Activated CD8-positive, alpha-beta memory T cell treated with anti-CD3 and anti-CD28 coated beads for 36 hours (primary cell): ENCODE data around the gene PRRX2. TPM values are rescaled to one million over a fixed set of nuclear protein-coding genes. Genes with fewer than 3 reads are reported as not detected.

Experiments used
- CTCF ChIA-PET: fragments of 350-600 bp; sonication (Branson Sonifier 250); formaldehyde crosslinking; loops from one replicate; lab custom pipeline; 2021; ENCODE audit warnings: antibody characterized with exemption; lab: Charles Lee
- POLR2A ChIA-PET: fragments of 350-600 bp; sonication (Branson Sonifier 250); formaldehyde crosslinking; loops from one replicate; lab custom pipeline; 2021; ENCODE audit warnings: antibody characterized with exemption; lab: Charles Lee
- total RNA-seq, 2 experiments: library from RNA; stranded (reverse); gene quantifications; one replicate each; pipeline ENCODE4 v1.2.3, GENCODE V29; 2021

PRRX2 gene
- total RNA-seq, 2 experiments from 2014 or later = 0.63 to 0.99 TPM

DNA sequence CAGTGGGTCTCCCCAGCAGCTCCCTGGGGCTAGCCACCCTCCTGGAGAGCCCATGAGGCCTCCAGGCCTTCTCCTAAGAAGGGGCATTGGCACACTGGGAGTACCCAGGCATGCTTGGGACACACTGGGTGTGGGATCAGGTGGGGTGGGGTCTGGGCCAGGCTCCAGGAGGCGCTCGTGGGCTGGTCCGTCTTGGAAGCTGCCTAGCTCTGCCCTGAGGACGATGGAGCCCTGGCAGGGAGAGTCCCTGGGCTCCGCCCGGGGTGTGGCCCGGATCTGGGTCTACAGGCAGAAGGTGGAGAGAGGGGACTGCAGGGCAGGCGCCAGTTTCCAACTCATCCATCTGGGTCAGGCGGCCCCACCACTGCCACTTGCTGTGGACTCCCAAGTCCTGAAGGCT is 2.4 kb downstream of the PRRX2 start:
- ChIA-PET POLR2A (no interaction called here), CTCF (no interaction called here)

DNA sequence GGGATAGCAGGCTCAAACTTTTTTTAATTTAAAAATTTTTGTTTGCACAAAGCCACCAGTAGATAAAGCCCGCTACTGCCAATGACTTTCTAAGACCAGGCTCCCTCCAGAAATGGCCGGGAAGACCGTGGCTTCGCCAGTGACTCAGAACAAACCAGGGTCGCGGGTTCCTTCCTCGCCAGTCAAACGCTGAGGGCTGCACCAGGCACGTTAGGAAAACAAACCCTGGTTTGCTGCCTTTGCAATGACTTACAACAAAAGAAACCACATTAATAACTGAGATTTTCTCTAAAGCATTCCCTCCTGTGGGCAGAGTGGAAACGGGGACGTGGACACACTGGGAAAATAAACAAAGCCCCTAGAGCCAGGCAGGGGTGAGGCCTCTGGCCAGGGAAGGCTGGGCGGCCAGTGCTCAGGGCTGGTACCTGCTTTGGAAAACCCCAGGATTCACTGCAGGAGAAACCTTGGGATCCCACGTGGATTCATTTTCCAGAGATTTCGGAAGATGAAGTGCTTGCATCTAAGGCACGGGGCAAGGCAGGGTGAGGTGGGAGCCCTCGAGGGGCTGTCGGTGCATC is 3.8 kb downstream of the PRRX2 start:
- CTCF ChIA-PET = interaction anchor here (0.6 kb wide), 1 partner anchor 1667 kb away, joined by 3 read pairs; no protein-coding TSS in a partner anchor
- POLR2A ChIA-PET = no interaction called here

DNA sequence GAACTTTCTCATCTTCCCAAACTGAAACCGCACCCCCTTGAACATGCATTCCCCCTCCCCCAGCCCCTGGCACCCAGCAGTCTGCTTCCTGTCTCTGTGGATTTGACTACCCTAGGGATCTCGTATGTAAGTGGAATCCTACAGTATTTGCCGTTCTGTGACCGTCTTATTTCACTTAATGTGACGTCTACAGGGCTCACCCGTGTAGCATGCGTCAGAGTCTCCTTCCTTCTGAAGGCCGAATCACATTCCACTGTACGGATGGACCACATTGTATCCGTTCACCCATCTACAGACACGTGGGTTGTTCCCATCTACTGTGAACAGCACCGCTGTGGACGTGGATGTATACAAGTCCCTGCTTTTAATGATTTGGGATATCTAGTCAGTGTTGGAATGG is 4.5 kb downstream of the PRRX2 start:
- ChIA-PET POLR2A (no interaction called here), CTCF (no interaction called here)

DNA sequence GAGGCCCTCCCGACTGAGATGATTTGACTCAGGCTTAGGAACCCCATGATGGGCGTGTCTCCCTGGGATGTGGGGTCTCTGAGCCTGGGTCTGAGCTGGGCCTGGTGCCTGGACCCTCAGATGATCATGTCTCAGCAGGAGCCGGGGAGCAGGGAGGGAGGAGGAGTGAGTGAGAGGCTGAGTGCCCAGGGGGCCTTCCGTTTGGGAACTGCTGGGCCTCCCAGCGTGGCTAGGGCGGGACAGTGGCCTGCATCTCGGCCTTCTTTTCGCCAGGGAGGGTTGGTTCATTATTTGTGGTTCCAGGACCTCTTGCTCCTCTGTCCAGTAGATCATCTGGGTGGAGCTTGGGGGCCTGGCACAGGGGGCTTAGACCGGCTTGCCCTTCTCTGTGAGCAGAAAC is 5.6 kb downstream of the PRRX2 start:
- POLR2A ChIA-PET = no interaction called here

DNA sequence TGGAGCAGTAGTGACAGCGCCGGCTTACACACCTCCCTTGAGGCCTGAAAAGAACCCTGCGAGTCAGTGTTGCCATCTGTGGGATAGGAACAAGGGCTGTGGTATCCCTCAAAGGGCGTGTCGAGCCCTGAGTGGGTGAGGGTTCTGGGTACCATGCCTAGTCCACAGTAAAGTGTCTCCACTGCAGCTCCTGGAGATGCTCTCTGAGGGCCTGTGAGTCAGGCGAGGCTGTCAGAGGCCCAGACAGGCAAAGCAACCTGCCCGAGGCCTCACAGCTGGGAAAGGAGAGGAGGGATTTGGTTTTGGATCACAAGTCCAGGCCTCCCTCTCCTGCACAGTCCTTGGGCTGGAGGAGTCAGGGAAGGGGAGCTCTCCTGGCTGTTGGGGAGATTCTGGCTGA is 6.1 kb downstream of the PRRX2 start:
- ChIA-PET CTCF (no interaction called here), POLR2A (no interaction called here)

More for the DNA sequence above, 5.6 kb downstream of the PRRX2 start:
- CTCF ChIA-PET = no interaction called here

DNA sequence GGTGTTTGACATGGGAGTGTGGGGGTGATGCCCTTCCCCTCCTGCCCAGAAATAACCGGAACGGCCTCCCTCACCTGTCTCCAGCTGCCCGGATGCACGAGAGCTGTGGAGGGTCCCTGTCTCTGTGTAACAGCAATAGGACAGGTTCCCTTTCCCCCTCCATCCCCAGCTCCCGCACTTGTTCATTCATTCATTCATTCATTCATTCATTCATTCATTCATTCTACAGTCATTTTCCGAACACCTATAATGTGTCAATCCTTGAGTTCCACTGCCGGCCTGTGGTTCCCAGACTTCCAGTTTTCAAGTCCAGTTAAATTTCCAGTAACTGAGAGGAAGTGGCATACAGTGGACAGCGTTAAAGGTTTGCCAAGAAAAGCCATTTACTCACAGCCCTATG is 7.3 kb downstream of the PRRX2 start:
- CTCF ChIA-PET = no interaction called here
- POLR2A ChIA-PET = no interaction called here

DNA sequence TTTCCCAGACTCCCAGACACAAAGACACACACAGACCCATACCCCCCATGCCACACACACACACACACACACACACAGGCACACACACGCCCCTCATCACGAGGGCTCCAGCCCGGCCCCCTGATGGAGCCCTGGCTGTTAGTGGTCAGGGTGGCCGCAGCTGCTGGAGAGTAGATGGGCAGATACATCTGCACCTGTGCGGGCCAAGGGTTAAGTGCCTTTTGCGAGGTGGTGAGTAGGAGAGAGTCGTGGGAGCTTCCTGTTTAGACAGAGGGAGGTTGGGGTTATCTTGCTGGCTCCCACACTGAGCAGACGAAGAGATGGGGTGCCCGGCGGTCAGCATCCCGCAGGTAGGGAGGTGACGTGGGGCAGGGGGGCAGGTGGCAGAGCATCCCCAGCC is 8.2 kb downstream of the PRRX2 start:
- ChIA-PET CTCF (no interaction called here), POLR2A (no interaction called here)

DNA sequence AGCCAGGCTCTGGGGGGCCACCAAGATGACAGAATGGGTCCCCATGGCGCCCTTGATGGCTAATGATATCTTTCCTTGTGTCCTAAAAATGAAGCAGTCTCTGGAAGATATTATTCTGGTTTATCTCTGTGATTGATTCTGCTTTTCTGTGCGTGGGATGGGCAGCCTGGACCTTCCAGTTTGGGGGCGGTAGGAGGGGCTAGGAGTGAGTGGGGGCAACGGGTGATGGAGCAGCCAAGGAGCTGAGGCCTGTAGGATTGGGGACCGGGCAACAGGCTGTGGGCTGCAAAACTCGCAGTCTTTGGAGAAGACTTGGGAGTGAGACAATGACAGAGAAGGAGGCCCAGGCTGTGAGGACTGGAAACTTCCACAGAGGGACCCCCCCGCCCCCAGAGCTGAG is 8.8 kb downstream of the PRRX2 start:
- ChIA-PET POLR2A (no interaction called here), CTCF (no interaction called here)

DNA sequence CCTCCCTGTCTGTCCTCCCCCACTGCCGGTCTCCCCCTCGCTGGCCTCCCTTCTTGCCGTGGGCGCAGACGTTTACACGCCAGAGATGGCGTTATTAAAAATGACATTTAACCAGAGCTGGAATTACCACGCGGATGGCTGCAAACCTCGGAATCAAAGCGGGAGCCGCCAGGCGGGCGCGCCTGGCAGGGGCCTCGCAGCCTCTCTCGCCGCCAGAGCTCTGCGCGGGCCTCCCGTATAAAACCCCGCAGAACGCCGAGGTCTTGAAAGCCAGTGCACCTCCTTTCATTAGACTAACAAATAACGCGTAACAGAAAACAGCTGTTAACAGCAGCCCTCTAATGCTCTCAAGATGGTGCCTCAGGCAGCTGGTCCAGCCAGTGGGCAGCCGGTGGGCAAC is 10.2 kb downstream of the PRRX2 start:
- POLR2A ChIA-PET = no interaction called here
- CTCF ChIA-PET = no interaction called here

DNA sequence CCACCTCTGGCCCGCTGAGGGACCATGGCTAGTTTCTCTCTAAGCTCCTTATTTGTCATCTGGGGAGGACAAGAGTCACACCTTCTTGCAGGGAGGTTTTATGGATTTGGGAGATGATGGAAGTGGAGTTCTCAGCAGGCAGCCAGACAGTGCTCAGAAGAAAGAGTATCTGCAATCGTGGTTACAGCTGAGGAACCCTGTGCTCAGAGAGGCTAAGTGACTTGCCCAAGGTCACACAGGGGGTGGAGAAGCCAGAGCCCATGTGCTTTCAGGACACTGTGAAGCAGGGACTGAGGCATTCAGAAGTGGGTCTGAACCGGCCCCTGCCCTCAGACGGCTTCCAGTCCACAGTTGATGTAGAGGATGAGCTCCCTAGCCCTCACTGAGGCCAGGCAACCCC is 10.8 kb downstream of the PRRX2 start:
- CTCF ChIA-PET = no interaction called here
- POLR2A ChIA-PET = no interaction called here

DNA sequence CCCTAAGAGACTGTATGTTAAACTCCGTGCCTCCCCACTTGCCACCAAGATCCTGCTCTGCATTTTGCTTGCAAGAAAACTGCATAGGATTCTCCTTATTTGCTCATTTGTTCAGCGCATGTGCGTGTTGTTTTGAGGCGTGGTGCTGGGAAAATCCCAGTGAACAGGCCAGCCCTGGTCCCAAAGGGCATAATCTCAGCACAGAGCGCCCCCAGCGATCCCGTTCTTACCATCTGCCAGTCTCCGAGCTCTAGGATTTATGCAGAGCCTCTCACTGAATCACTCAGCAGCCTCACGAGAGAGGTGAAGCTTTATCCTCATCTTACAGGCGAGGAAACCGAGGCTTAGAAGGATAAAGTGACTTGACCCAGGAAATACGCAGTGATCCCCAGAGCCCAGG is 11.5 kb downstream of the PRRX2 start:
- ChIA-PET CTCF (no interaction called here), POLR2A (no interaction called here)

DNA sequence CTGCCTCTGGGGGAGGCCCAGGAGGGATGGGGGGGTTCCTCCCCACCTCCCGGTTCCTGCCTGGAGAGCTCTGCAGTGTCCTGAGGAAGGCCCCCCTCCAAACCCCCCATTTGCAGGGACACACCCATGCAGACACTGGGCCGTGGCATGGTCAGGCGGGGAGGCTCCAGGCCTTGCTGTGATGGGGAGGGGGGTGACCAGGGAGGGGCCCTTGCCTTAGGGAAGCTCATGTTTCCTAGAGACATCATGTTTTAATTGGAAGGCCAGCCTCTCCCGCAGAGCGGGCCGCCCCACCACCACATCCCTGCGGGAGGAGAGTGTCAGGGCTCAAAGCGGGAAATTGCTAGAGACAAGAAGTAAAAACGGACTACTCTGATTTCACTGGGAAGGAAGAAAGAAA is 12.0 kb downstream of the PRRX2 start:
- ChIA-PET POLR2A (no interaction called here), CTCF (no interaction called here)

DNA sequence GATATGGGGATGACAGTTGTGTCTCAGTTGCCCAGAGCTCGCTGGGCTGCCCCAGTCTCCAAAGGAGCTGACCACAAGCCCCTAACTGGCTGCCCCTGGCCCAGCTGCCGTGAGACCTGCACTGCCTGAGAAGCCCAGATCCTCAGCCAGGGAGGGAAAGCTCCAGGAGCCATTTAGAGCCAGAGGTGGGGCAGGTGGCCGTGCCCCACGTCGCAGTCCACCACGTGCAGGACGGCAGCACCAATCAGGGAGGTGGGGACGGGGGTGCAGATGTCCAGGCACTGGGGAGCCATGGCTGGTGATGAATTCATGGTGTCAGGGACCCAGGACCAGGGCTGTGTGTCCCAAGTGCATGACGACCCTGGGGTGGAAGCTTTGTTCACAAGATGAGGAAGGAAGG is 13.4 kb downstream of the PRRX2 start:
- ChIA-PET POLR2A (no interaction called here), CTCF (no interaction called here)

DNA sequence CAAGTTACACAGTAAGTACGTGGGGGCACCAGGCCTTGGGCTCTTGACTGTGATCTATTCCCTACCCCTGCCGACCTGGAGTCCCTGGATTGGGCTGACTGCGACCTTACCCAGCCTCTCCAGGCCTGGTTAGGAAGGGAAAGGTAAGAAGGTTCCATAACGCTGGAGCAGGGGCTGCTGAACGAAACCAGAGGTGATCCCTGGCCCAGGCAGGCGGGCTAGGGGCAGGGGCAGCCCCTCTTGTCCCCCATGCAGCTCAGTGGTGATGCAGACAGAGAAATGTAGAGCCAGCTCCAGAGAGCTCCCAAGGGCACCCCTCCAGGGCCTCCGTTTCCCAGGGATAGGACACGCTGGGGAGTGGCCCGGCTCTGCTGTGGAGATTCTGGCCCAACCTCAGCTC is 14.1 kb downstream of the PRRX2 start:
- ChIA-PET CTCF (no interaction called here), POLR2A (interaction anchor here (0.5 kb wide), 1 partner anchor 931 kb away, joined by 3 read pairs; no protein-coding TSS in a partner anchor)

DNA sequence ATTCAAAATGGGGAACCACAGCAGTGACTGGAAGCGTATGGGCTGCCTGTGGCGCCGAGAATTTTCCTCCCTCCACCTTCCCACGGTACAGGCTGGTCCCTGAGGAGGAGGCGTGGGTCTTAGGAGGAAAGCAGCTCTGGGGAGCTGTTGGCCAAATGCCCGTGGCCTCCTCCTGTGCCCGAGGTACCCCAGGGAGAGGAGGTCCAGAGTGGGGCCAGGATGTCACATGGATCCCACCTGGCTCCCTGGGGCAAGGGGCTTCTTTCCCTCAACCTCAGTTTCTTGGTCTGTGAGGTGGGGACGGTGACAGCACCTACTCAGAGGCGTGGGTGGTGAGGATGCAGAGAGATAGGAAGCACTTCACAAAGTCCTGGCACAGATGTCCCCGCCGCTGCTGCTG is 16.5 kb downstream of the PRRX2 start:
- ChIA-PET CTCF (no interaction called here), POLR2A (no interaction called here)

DNA sequence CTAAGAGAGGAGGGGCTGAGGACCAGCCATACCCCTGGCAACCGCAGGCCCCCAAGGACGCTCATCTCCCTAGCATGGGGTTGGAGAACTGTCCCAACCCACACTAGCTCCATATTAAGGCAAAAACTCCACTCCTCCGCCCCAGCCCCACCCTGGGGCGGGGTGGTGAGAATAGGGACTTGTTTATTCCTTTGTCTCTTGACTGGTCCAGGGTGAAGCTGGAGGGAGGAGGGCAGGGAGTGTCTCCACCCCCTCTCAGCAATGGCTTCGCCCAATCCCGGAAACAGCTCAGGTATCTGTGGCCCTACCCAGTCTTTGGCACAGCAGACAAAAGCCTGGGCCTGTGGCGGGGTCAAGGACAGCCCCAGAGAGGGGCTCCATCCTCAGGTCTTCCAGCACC is 16.9 kb downstream of the PRRX2 start:
- ChIA-PET POLR2A (no interaction called here), CTCF (no interaction called here)

DNA sequence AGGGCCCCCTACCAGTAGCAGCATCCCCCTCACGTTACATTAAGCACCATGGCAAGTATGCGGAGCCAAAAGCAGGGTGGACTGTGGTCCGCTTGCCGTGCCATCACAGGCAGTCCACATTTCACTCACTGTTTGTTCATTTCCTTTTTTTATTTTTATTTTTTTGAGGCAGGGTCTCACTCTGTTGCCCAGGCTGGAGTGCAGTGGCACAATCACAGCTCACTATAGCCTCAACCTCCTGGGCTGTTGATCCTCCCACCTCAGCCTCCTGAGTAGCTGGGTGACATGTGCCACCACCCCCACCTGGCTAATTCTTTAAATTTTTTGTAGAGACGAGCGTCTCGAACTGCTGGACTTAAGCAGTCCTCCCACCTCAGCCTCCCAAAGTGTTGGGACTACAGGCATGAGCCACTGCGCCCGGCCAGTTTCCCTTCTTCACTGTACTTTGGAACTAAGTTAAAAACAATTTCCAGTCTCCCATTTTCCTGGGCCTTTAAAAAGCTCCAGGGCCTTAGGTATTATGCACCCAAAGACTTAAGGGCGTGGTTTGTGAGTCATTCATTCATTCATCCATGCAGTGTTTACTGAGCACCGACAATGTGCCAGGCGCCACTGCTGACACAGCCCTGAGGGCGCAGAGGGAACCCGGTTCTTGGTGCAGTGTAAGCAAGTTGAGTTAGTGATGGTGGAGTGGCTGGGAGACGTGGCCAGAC is 19.9 kb downstream of the PRRX2 start:
- CTCF ChIA-PET = no interaction called here
- POLR2A ChIA-PET = no interaction called here

DNA sequence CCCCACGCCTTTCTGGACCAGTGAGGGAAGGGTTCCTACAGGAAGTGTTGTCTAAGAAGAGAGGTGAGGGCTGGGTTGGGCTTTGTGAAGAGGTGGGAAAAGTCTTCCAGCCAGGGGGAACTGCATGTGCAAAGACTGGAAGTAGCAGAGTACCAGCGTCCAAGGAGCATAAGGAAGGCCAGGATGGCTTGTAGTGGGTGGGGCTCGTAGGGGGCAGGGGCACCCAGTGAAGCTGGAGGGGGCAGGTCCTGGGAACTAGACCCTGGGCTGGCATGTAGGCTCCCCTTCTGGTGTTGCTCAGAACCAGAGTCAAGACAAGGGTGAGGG is 20.4 kb downstream of the PRRX2 start:
- ChIA-PET CTCF (no interaction called here), POLR2A (no interaction called here)

DNA sequence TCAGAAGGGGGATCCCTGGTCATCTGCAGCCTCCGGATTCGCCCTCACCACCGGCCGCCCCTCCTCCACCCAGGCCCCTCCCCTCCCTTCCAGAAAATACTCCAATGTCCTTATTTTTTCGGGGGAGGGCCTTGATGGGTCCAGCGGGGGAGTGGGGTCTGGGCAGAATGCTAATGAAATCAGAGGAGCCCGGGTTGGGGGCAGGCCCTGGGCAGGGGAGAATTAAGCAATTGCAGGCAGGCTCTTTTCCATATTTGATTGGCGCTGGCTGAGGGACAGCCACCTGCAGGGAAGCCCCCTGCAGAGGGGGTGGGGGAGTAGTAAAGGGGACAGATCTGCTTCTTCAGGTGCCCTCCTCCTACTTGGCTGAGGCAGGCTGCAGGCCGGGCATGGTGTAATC is 21.3 kb downstream of the PRRX2 start:
- ChIA-PET POLR2A (no interaction called here), CTCF (no interaction called here)

DNA sequence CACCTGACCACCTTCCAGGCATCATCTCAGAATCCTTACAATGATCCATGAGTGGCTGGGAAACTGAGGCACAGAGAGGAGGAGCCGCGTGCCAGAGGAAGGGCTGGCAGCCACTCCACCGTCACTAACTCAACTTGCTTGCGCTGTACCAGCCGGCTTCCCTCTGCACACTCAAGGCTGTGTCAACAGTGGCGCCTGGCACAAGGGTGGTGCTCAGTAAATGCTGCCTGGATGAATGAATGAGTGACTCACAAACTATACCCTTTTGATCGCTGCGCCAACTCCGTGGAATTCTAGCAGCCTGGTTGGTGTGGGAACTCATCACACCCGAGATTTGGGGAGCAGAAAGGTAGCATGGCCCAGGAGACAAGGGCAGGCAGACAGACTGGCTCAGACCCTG is 21.9 kb downstream of the PRRX2 start:
- CTCF ChIA-PET = no interaction called here

DNA sequence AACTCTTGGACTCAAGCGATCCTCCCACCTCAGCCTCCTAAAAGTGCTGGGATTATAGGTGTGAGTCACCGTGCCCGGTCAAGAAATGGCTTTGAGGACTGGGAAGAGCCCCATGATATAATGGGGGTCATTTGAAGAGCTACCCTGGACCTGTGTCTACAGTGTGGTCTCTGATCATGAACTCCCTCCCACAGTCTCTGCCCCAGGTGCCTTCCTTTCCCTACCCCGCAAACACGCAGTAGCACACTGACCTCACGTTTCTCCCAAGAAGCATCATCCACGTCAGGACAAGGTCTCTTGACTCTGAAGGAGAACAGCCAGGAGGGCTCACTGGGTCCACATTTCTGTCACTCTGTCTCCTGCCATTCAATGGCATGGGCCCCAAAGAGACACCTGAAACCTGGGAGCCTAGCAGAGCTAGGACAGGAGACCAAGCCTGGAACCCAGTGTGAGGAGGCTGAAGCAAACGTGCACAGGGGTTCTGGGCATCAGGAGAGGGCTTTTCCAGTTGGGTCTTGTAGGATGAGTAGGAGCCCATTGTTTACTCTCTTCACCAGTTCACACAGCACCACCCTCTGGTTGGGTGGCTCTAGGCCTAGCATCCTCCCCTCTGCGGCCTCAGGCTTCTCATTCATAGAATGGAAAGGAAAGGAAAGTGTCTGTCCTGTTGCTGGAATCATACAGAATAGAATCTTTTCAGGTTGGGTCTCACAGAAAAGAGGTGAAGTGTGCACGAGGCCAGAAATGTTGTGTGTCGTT is 23.0 kb downstream of the PRRX2 start:
- ChIA-PET CTCF (no interaction called here), POLR2A (no interaction called here)

More for the DNA sequence above, 21.9 kb downstream of the PRRX2 start:
- POLR2A ChIA-PET = interaction anchor here (0.6 kb wide), 1 partner anchor 42 kb away, joined by 8 read pairs; no protein-coding TSS in a partner anchor
